ENCODE data around the gene PRSS1.
A peak's percentile ranks its signal among the peaks of the same experiment; 100 is the strongest.

PRSS1 gene

GRCh38 chr7:142795339-142795863 lies 46.1 kb downstream of the PRSS1 start:
- POLR2A ChIA-PET = interaction anchor here (0.6 kb wide), 1 partner anchor 343 kb away, joined by 3 read pairs; no protein-coding TSS in a partner anchor

GRCh38 chr7:142796001-142796500 lies 46.8 kb downstream of the PRSS1 start:
- TF ChIP-seq, protein P1, sequence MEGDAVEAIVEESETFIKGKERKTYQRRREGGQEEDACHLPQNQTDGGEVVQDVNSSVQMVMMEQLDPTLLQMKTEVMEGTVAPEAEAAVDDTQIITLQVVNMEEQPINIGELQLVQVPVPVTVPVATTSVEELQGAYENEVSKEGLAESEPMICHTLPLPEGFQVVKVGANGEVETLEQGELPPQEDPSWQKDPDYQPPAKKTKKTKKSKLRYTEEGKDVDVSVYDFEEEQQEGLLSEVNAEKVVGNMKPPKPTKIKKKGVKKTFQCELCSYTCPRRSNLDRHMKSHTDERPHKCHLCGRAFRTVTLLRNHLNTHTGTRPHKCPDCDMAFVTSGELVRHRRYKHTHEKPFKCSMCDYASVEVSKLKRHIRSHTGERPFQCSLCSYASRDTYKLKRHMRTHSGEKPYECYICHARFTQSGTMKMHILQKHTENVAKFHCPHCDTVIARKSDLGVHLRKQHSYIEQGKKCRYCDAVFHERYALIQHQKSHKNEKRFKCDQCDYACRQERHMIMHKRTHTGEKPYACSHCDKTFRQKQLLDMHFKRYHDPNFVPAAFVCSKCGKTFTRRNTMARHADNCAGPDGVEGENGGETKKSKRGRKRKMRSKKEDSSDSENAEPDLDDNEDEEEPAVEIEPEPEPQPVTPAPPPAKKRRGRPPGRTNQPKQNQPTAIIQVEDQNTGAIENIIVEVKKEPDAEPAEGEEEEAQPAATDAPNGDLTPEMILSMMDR (IDR thresholded peaks at IDR 0.05; ENCODE audit: insufficient read depth, low read length, missing control alignments) = no peak
- H3K4me3 ChIP-seq (ENCODE audit: low read depth, low read length) = peak overlapping the region; percentile 57
- no peak for DNase-seq (ENCODE audit: low read depth, low spot score)
- ChIA-PET CTCF (interaction anchor here (0.8 to 9.6 kb wide), 5 partner anchors 12 to 383 kb away, joined by 3 to 90 read pairs (median 3); no protein-coding TSS in a partner anchor), POLR2A (interaction anchor here (0.6 kb wide), 1 partner anchor 344 kb away, joined by 3 read pairs; no protein-coding TSS in a partner anchor)

More at GRCh38 chr7:142795339-142795863, 46.1 kb downstream of the PRSS1 start:
- TF ChIP-seq, protein P1 (IDR thresholded peaks at IDR 0.05; ENCODE audit: insufficient read depth, low read length, missing control alignments) = no peak
- DNase-seq (ENCODE audit: low read depth, low spot score) = no peak
- CTCF ChIA-PET = interaction anchor here (1.2 to 9.6 kb wide), 3 partner anchors 11 to 208 kb away, joined by 3 to 90 read pairs (median 46); no protein-coding TSS in a partner anchor
- H3K4me3 ChIP-seq (ENCODE audit: low read depth, low read length) = no peak overlapping the region

- ChIA-PET CTCF (interaction anchor here (0.8 to 9.6 kb wide), 7 partner anchors 9 to 384 kb away, joined by 3 to 90 read pairs (median 5); no protein-coding TSS in a partner anchor), POLR2A (no interaction called here)
- TF ChIP-seq, protein P1 (IDR thresholded peaks at IDR 0.05; ENCODE audit: insufficient read depth, low read length, missing control alignments) = no peak
- H3K4me3 ChIP-seq (ENCODE audit: low read depth, low read length) = peak overlapping the region; percentile 57
- no peak for DNase-seq (ENCODE audit: low read depth, low spot score)
These were observed 47.5 kb downstream of the PRSS1 start for GRCh38 chr7:142796501-142797390.

DNA sequence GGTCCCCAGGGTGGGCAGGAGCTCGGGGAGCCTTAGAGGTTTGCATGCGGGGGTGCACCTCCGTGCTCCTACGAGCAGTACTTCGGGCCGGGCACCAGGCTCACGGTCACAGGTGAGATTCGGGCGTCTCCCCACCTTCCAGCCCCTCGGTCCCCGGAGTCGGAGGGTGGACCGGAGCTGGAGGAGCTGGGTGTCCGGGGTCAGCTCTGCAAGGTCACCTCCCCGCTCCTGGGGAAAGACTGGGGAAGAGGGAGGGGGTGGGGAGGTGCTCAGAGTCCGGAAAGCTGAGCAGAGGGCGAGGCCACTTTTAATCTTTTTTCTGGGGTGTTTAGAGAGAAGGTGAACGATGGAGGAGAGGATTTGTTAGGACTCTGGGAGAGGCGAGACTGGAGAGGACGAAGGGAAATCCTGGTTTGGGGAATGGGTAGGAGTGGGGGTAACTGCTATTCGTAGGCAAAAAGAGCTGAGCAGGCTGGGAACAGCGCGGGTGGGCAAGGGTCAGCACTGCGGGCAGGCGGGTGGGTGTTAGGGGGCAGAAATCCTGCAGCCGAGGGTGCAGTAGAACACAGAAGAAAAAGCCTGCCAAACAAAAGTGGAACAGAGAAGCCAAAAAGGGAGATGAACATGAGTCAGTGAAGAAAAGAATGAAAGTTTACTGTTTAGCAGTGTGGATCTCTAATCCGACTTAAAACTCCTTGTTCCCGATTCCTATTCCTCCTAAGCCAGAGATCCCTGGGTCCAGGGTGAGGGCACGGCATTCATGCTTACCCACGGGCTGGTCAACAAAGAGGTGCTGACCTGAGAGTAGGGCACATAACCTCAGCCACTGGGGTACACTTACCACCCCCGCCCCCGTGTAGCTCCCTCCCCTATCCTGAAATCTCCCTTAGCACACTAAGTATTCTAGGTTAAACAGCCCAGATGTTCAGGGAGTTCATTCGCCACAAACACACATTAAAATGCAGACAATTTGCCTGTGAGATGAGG lies 48.4 kb downstream of the PRSS1 start:
- CTCF ChIA-PET = interaction anchor here (1.0 to 9.6 kb wide), 9 partner anchors 8 to 374 kb away, joined by 3 to 90 read pairs (median 5); no protein-coding TSS in a partner anchor
- TF ChIP-seq, protein P1 (IDR thresholded peaks at IDR 0.05; ENCODE audit: insufficient read depth, low read length, missing control alignments) = no peak

GRCh38 chr7:142798451-142799436 lies 49.5 kb downstream of the PRSS1 start:
- TF ChIP-seq, protein P1 (IDR thresholded peaks at IDR 0.05; ENCODE audit: insufficient read depth, low read length, missing control alignments) = no peak
- DNase-seq (ENCODE audit: low read depth, low spot score) = no peak
- no peak overlapping the region for H3K4me3 ChIP-seq (ENCODE audit: low read depth, low read length)
- CTCF ChIA-PET = interaction anchor here (1.0 to 9.6 kb wide), 8 partner anchors 10 to 376 kb away, joined by 3 to 90 read pairs (median 6); no protein-coding TSS in a partner anchor
- POLR2A ChIA-PET = no interaction called here

More for the DNA sequence above, 48.4 kb downstream of the PRSS1 start:
- DNase-seq (ENCODE audit: low read depth, low spot score) = no peak
- peak overlapping the region; percentile 57 for H3K4me3 ChIP-seq (ENCODE audit: low read depth, low read length)
- POLR2A ChIA-PET = no interaction called here

Measured in AG04449 (cell line).